GM19099 (cell line): ENCODE measurements around the gene ESYT1.

Experiments
- POLR2A ChIP-seq: IDR thresholded peaks from 3 replicates; pipeline ENCODE4 v1.6.1; 2011; ENCODE audit warnings: low read depth; ENCODE audit not compliant: insufficient read length; ENCODE audit errors: extremely low read depth

ESYT1 gene

DNA sequence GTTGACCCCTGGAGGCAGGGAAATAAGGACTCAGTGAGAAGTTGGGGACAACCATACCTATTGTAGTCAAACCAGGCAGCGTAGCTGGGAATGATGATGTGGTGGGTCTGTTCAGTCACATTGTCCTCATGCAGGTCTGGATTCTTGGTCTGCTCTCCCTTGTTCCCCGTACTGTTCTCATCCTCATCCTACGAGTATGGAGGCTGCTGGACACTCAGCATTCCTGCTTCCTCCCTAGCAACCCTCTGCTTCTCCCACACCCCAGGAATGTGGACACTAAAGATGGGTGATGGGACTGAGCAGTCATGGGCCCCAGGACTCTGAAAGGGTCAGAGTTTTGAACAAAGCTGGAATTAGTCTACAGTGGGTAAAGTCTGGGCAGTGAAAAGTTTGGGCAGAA lies 50.3 kb downstream of the ESYT1 start:
- no peak for TF ChIP-seq POLR2A

GRCh38 chr12:56186957-56187356 lies 58.9 kb downstream of the ESYT1 start:
- TF ChIP-seq POLR2A = no peak

GRCh38 chr12:56188131-56188777 lies 60.2 kb downstream of the ESYT1 start:
- TF ChIP-seq POLR2A = no peak

- TF ChIP-seq POLR2A = no peak
Observed at GRCh38 chr12:56188778-56189098, 60.7 kb downstream of the ESYT1 start.

- peak; percentile 60 for TF ChIP-seq POLR2A
Observed at GRCh38 chr12:56189099-56189917, 61.2 kb downstream of the ESYT1 start, which contains the start of gene SMARCC2. SMARCC2 (minus strand) TSS chr12:56189483; CDS start chr12:56189461, 22 bp downstream.

- peak; percentile 19 for TF ChIP-seq POLR2A
Observed at GRCh38 chr12:56189918-56190694, 62.0 kb downstream of the ESYT1 start.

GRCh38 chr12:56190695-56191155 lies 62.7 kb downstream of the ESYT1 start:
- TF ChIP-seq POLR2A = no peak

GRCh38 chr12:56192582-56192981 lies 64.5 kb downstream of the ESYT1 start:
- no peak for TF ChIP-seq POLR2A

- TF ChIP-seq POLR2A = peak; percentile 26
Observed at GRCh38 chr12:56193025-56193578, 65.0 kb downstream of the ESYT1 start.
